Left lung (tissue), 10 donors: ENCODE data around the gene SMARCA2. TPM values are rescaled to one million over a fixed set of nuclear protein-coding genes. Genes with fewer than 3 reads are reported as not detected.

Source experiments
- ATAC-seq: fragments of 200-7000 bp; cut with Tn5 transposase; one replicate; pipeline ENCODE4 v1.9.1; 2020; ENCODE audit warnings: moderate library complexity
- DNase-seq, 4 donors: peaks; one replicate each; pipeline ENCODE4 v3.0.0-alpha.2; 2013 to 2020
- H3K27ac ChIP-seq, 2 donors: fragments of 200-600 bp; sonication (generic) in 1 of 2; one replicate each; pipeline versions ENCODE4 v1.5.0 to v1.8.0; 2020 to 2021
- H3K27me3 ChIP-seq, 2 donors: fragments of 200-600 bp; sonication (generic) in 1 of 2; one replicate each; pipeline versions ENCODE4 v1.5.0 to v1.8.0; 2020 to 2021
- H3K36me3 ChIP-seq, 2 donors: fragments of 200-600 bp; sonication (generic) in 1 of 2; one replicate each; pipeline versions ENCODE4 v1.5.0 to v1.8.0; 2020 to 2021
- H3K4me1 ChIP-seq, 2 donors: fragments of 200-600 bp; one replicate each; pipeline ENCODE4 v1.8.0; 2021
- H3K4me3 ChIP-seq, 2 donors: fragments of 200-600 bp; sonication (generic) in 1 of 2; one replicate each; pipeline versions ENCODE4 v1.5.0 to v1.8.0; 2020 to 2021; ENCODE audit warnings: mild to moderate bottlenecking in 1 of 2
- H3K9me3 ChIP-seq, 2 donors: fragments of 200-600 bp; sonication (generic) in 1 of 2; one replicate each; pipeline versions ENCODE4 v1.5.0 to v1.8.0; 2020 to 2021
- intact Hi-C, 2 donors: fragments of 100-400 bp; cut with DNase I; formaldehyde crosslinking; loops; one replicate each; pipeline versions ENCODE4 v1.11.2 to v1.14.2; 2022
- polyA plus RNA-seq, 6 donors: library from polyadenylated mRNA; unstranded; fragments of 120-200 nt; gene quantifications; one replicate each; pipeline ENCODE4 v1.2.1, GENCODE V29; 2013; ENCODE audit not compliant: insufficient read length in 6 of 6
- total RNA-seq, 2 donors: library from RNA; stranded (reverse); fragmentation: NEBNext Ultra II Directional; extraction: Animal tissue kit (Norgen Biotek cat#: 25700); gene quantifications; one replicate each; pipeline ENCODE4 v1.2.1, GENCODE V29; 2021
- TF ChIP-seq, protein P1 (sequence below), 2 donors: fragments of 200-600 bp; sonication (generic) in 1 of 2; IDR thresholded peaks; one replicate each; pipeline versions ENCODE4 v1.5.0 to v1.8.0; 2021; ENCODE audit warnings: antibody characterized with exemption in 2 of 2
- donor health status: DM: no; HTN: yes; CAD: no.
- donor health status: DM: no; HTN: no; CAD: no.

The SMARCA2 gene
- total and polyA plus RNA-seq, 8 donors: 110 to 207 (median 152) TPM

DNA sequence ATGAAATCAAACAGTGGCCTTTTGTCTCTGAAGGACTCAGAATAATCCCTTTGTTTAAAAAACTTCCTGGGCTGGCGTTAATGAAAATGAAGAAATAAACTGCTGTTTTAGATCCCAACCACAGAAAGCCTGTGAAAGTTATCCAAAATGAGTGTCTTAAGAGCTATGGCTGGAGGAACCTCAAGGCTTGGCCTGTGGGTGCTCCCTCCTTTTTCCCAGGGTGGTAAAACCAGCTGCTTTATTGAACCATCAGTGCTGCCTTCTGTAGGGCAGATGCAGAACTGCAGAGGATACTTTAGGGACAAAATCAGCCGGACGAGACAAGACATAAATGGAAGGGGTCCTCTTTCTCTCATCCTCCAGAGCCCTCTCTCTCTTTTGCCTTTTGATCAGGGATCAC is 100.9 kb downstream of the SMARCA2 start:
- TF ChIP-seq, protein P1, sequence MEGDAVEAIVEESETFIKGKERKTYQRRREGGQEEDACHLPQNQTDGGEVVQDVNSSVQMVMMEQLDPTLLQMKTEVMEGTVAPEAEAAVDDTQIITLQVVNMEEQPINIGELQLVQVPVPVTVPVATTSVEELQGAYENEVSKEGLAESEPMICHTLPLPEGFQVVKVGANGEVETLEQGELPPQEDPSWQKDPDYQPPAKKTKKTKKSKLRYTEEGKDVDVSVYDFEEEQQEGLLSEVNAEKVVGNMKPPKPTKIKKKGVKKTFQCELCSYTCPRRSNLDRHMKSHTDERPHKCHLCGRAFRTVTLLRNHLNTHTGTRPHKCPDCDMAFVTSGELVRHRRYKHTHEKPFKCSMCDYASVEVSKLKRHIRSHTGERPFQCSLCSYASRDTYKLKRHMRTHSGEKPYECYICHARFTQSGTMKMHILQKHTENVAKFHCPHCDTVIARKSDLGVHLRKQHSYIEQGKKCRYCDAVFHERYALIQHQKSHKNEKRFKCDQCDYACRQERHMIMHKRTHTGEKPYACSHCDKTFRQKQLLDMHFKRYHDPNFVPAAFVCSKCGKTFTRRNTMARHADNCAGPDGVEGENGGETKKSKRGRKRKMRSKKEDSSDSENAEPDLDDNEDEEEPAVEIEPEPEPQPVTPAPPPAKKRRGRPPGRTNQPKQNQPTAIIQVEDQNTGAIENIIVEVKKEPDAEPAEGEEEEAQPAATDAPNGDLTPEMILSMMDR (IDR thresholded peaks at IDR 0.05): peak; percentile 19 to 24
- no peak overlapping the region for H3K4me3 ChIP-seq
- peaks cover 0 to 91% of the 10 kb centered on the region in 2 donors for H3K36me3 ChIP-seq
- peaks cover 0 to 3% of the 10 kb centered on the region in 2 donors for H3K4me1 ChIP-seq
- no peak overlapping the region for H3K27ac ChIP-seq
- intact Hi-C loops: no loop called here
- no peaks in the 10 kb centered on the region for H3K27me3 ChIP-seq
- no peaks in the 10 kb centered on the region for H3K9me3 ChIP-seq
- peak; percentile 44 for ATAC-seq
- no peak for DNase-seq

- intact Hi-C loops: no loop called here
- Histone ChIP-seq H3K27me3 (no peaks in the 10 kb centered on the region), H3K4me1 (peaks cover 0 to 11% of the 10 kb centered on the region in 2 donors), H3K36me3 (peaks cover 0 to 80% of the 10 kb centered on the region in 2 donors), H3K27ac (no peak overlapping the region), H3K4me3 (no peak overlapping the region), H3K9me3 (no peaks in the 10 kb centered on the region)
- TF ChIP-seq, protein P1 (IDR thresholded peaks at IDR 0.05): no peak
- DNase-seq (no peak), ATAC-seq (no peak)
Measured at GRCh38 chr9:2117527-2117926, 102.4 kb downstream of the SMARCA2 start.

DNA sequence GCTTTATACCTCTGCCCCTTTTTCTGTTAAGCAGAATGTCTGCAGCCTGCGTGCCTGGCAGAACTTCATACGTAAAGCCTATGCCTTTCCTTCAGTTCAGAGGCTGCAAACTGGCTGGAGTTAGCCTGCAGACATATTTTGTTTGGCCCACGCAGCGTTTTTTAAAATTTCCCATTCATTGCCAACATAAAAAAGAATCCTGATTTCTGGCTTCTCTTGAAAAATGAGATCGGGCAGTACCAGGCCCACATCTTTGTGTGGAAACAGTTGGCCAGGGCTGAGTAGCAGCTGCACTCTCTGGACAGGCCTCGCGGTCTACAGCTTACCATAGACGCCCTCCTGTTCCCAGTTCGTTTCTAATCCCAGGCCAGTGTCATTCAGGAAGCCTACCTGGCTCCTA is 104.4 kb downstream of the SMARCA2 start:
- Histone ChIP-seq H3K36me3 (peaks cover 0 to 84% of the 10 kb centered on the region in 2 donors), H3K4me1 (peaks cover 0 to 11% of the 10 kb centered on the region in 2 donors), H3K4me3 (no peak overlapping the region), H3K9me3 (no peaks in the 10 kb centered on the region), H3K27me3 (no peaks in the 10 kb centered on the region), H3K27ac (no peak overlapping the region)
- DNase-seq: no peak
- TF ChIP-seq, protein P1 (IDR thresholded peaks at IDR 0.05): no peak
- no peak for ATAC-seq
- intact Hi-C loops: no loop called here

GRCh38 chr9:2120926-2121689 is 106.0 kb downstream of the SMARCA2 start:
- Histone ChIP-seq H3K9me3 (no peaks in the 10 kb centered on the region), H3K27ac (peak overlapping the region in 1 of 2 donors; percentile 1), H3K36me3 (peaks cover 0 to 75% of the 10 kb centered on the region in 2 donors), H3K4me3 (no peak overlapping the region), H3K27me3 (no peaks in the 10 kb centered on the region), H3K4me1 (peaks cover 6 to 19% of the 10 kb centered on the region in 2 donors)
- intact Hi-C loops: no loop called here
- ATAC-seq (peak; percentile 17), DNase-seq (no peak)
- TF ChIP-seq, protein P1 (IDR thresholded peaks at IDR 0.05): no peak

- peaks cover 15 to 31% of the 10 kb centered on the region in 2 donors for H3K4me1 ChIP-seq
- no peak for DNase-seq
- TF ChIP-seq, protein P1 (IDR thresholded peaks at IDR 0.05): no peak
Measured at GRCh38 chr9:2122299-2122698, 107.2 kb downstream of the SMARCA2 start.

More at GRCh38 chr9:2122299-2122698, 107.2 kb downstream of the SMARCA2 start:
- Histone ChIP-seq H3K27ac (no peak overlapping the region), H3K36me3 (peaks cover 0 to 66% of the 10 kb centered on the region in 2 donors), H3K27me3 (no peaks in the 10 kb centered on the region), H3K9me3 (no peaks in the 10 kb centered on the region), H3K4me3 (no peak overlapping the region)
- intact Hi-C loops: no loop called here
- no peak for ATAC-seq
